ENCODE data around the gene LONP2.
"Not testable (repeated sequence)": the region's sequence is repeated elsewhere in the genome, so short reads cannot be mapped to it uniquely, and the experiment has no call there.

LONP2 gene

GRCh38 chr16:48402547-48402946 is 158.4 kb downstream of the LONP2 start:
- not testable (repeated sequence) for DNase-seq (ENCODE audit: low read depth)

DNA sequence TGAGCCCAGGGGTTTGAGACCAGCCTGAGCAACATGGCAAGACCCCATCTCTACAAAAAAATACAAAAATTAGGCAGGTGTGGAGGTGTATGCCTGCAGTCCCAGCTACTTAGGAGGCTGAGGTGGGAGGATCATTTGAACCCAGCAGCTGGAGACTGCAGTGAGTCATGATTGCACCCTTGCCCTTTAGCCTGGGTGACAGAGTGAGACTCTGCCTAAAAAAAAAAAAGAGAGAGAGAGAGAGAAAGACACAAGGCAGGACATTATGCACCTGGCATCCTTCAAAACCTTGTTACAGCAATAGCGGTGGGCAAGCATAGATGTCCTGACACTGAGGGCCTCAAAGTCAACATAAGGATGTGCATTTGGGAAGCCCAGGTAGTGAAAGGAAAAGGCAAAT is 161.1 kb downstream of the LONP2 start:
- no peak for DNase-seq (ENCODE audit: low read depth)

DNA sequence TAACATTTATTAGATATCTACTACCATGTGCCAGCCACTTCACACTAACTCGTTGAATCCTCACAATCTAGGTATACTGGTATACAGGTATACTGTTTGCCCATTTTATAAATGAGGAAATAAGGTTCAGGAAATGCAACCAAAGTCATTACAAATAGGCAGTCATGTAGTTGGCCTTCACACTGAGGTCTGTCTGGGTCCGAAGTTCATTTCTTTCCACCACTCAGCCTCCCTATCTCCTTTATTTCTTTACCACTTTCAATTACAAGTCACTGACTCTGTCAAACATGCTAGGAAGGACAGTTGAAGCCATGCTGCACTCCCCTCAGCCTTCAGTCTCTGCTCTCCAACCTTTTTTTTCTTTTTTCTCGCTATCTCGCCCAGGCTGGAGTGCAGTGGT is 161.8 kb downstream of the LONP2 start:
- DNase-seq (ENCODE audit: low read depth), result no peak
